ENCODE results near the gene ADD1. TPM values are rescaled to one million over a fixed set of nuclear protein-coding genes. Genes with fewer than 3 reads are reported as not detected.
A peak's percentile ranks its signal among the peaks of the same experiment; 100 is the strongest.

ADD1 gene
- total and polyA plus RNA-seq, 2 of the 13 experiments (the other 11 are each of a cell fraction or from before 2014, with no cell fraction given): 73.9 to 122 TPM

- TF ChIP-seq BRD4 (CRISPR knock-in tag; IDR thresholded peaks at IDR 0.05) (no peak), REST (IDR thresholded peaks at IDR 0.05; ENCODE audit: borderline replicate concordance in 1 of 2, low read depth in 1 of 2, low read length in 2 of 2) (no peak), SAP130 (CRISPR knock-in tag; IDR thresholded peaks at IDR 0.05; ENCODE audit: low read depth) (no peak), ELK4 (CRISPR knock-in tag; IDR thresholded peaks at IDR 0.05; ENCODE audit: borderline replicate concordance) (no peak), NFAT5 (CRISPR knock-in tag; IDR thresholded peaks at IDR 0.05) (peak; percentile 32; the same call in 1 of the 2 replicates), ZNF557 (CRISPR knock-in tag; IDR thresholded peaks at IDR 0.05) (no peak), CBX5 (CRISPR knock-in tag; IDR thresholded peaks at IDR 0.05; ENCODE audit: borderline replicate concordance) (no peak), ZNF44 (CRISPR knock-in tag; IDR thresholded peaks at IDR 0.05) (no peak), ZNF34 (CRISPR knock-in tag; IDR thresholded peaks at IDR 0.05; ENCODE audit: borderline replicate concordance) (0 out of 2 replicates have a peak, but pooled peaks have one; percentile 52), SNAPC2 (CRISPR knock-in tag; IDR thresholded peaks at IDR 0.05) (no peak), XRCC5 (optimal IDR thresholded peaks at IDR 0.05; ENCODE audit: low read length) (no peak), POGK (CRISPR knock-in tag; conservative IDR thresholded peaks at IDR 0.05) (no peak), ZSCAN25 (CRISPR knock-in tag; IDR thresholded peaks at IDR 0.05) (no peak), ZNF335 (CRISPR knock-in tag; IDR thresholded peaks at IDR 0.05) (no peak), SPEN (CRISPR knock-in tag; IDR thresholded peaks at IDR 0.05; ENCODE audit: low read depth) (no peak)
These were observed 119.0 kb downstream of the ADD1 start (continued) for GRCh38 chr4:2962614-2963174.
